Measurements from ENCODE around the gene LRRC8D.

Gene LRRC8D

DNA sequence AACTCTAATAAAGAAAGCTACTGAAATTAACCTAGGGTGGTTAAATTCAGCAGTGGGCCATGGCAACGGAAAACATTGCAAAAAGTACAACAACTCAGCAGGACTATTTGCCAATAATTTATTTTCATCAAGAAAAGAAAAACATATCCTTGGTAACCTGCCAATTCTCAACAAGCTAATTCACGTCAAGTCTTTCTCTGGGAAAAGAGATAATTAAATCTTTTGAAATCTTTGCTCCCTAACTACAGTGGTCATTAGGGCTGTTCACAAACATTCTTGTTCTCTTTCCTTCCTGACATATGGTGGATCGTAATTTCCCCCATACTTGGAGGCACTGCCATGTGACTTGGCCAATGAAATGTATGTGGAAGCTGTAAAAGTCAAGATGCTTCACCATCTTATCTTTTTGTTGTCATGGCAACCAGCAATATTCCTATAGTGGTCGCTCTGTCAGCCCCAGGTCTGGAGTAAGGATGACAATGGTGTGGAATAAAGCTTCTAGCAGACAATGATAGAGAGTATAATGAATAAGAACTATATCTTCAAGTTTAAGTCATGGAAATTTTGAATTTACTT, 144.4 kb downstream of the LRRC8D start:
- no peak for TF ChIP-seq CTCF (IDR thresholded peaks at IDR 0.05; ENCODE audit: extremely low read depth, missing control alignments)
- no peak for DNase-seq (ENCODE audit: low spot score)

DNA sequence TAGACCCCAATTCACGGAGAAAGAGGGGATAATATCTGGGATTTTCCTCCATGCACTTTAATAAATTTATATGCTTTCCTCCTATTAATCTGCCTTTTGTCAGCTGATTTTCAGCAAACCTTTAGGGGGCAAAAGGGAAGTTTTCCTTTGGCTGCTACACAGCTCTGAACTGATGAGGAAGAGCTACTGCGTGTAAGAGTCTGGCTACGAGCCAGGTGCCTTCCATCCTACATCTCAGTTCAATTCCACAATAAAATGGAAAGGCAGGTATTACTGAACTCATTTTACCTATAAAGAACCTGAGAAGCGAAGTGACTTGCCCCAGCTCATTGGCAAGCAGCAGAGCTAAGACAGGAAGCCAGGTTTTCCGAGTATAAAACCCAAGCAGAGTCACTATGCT, 145.8 kb downstream of the LRRC8D start:
- no peak for TF ChIP-seq CTCF (IDR thresholded peaks at IDR 0.05; ENCODE audit: extremely low read depth, missing control alignments)
- no peak for DNase-seq (ENCODE audit: low spot score)

- DNase-seq (ENCODE audit: low spot score): no peak
- TF ChIP-seq CTCF (IDR thresholded peaks at IDR 0.05; ENCODE audit: extremely low read depth, missing control alignments): no peak
Observed at GRCh38 chr1:89971600-89971999, 150.8 kb downstream of the LRRC8D start.

DNA sequence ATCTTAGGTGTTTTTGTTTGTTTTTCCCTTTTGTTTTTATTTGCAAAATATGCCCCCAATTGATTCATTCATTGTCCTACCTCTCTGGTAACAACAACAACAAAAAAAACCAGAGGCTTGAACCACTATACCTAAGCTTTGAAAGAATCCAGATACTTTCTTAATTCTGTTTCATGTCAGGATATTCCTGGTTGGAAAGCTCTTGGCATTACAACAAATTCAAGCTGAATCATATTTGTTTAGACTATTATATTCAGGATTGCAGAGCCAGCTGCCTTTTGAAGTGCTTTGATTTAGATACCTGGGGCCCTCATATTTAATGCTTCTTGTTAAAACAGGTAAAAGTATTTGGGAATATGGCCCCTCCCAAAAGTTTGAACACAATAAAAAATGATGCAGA, 151.2 kb downstream of the LRRC8D start:
- no peak for DNase-seq (ENCODE audit: low spot score)
- TF ChIP-seq CTCF (IDR thresholded peaks at IDR 0.05; ENCODE audit: extremely low read depth, missing control alignments): no peak

GRCh38 chr1:89973471-89974127, 152.8 kb downstream of the LRRC8D start:
- TF ChIP-seq CTCF (IDR thresholded peaks at IDR 0.05; ENCODE audit: extremely low read depth, missing control alignments): no peak
- DNase-seq (ENCODE audit: low spot score): no peak

- no peak for DNase-seq (ENCODE audit: low spot score)
- no peak for TF ChIP-seq CTCF (IDR thresholded peaks at IDR 0.05; ENCODE audit: extremely low read depth, missing control alignments)
Observed at GRCh38 chr1:89974256-89974655, 153.4 kb downstream of the LRRC8D start.

DNA sequence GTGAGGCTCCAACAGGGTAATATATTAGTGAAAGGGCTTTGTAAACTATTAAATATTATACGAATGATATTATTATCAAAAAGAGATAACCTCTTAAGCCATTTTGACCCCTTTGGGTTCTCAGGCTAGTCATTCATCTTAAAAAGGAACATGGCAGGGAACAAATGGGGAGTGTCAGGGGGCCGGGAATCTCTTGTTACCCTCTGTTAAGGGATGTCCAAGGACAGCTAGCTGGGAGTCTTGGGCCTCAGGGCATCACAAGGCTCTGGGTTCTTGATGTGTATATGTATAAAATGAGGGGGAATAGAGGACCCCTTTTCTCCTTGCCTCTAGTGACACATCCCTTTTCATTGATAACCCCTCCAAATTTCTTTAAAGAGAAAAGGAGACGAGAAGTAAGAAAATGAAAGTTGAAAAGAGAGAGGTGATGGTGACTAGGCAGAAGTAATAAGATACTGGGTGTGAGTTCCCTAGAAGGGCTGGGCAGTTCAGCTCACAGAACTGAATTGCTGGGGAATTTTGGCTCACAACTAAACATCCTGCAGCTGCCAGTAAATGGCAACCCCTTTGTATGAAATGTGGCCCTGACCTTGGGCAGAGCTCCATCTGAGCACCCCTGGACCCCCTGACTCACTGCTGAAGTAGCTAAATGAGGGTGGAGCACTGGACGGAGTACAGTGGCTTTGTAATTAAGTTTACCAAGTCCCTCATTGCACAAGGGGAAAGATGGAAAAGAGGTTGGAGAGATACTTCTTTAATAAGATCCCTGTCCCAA, 154.1 kb downstream of the LRRC8D start:
- DNase-seq (ENCODE audit: low spot score): no peak
- no peak for TF ChIP-seq CTCF (IDR thresholded peaks at IDR 0.05; ENCODE audit: extremely low read depth, missing control alignments)

All from GM20000 (cell line).